ENCODE measurements around the gene CACNA2D3. TPM values are rescaled to one million over a fixed set of nuclear protein-coding genes. Genes with fewer than 3 reads are reported as not detected.

The CACNA2D3 gene
- total RNA-seq, 1 donor from 2014 or later = 0.17 TPM

DNA sequence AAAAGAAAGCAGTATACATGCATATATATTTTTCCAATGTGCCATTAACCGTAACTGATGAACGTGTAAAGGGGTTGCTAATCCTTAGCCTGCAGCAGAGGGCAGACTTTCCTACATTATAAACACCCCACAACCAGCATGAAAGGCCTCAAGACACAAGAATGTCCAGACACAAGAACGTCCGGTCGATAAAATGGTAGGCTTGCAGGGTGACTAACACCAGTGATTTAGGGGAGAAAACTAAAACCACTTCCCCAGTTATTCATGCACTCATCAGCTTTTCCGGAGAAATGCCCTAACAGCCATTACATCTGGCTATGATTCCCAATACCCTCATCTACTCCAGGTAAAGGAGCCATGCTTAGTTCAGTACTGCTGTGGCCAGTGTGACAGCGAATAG is 748.1 kb downstream of the CACNA2D3 start:
- H3K4me3 ChIP-seq (ENCODE audit: low read depth, low read length) = no peak overlapping the region
- TF ChIP-seq, protein P1, sequence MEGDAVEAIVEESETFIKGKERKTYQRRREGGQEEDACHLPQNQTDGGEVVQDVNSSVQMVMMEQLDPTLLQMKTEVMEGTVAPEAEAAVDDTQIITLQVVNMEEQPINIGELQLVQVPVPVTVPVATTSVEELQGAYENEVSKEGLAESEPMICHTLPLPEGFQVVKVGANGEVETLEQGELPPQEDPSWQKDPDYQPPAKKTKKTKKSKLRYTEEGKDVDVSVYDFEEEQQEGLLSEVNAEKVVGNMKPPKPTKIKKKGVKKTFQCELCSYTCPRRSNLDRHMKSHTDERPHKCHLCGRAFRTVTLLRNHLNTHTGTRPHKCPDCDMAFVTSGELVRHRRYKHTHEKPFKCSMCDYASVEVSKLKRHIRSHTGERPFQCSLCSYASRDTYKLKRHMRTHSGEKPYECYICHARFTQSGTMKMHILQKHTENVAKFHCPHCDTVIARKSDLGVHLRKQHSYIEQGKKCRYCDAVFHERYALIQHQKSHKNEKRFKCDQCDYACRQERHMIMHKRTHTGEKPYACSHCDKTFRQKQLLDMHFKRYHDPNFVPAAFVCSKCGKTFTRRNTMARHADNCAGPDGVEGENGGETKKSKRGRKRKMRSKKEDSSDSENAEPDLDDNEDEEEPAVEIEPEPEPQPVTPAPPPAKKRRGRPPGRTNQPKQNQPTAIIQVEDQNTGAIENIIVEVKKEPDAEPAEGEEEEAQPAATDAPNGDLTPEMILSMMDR (IDR thresholded peaks at IDR 0.05; ENCODE audit: insufficient read depth, low read length, poor library complexity, severe bottlenecking) = peak; percentile 63
- H3K27me3 ChIP-seq (ENCODE audit: control insufficient read depth, insufficient read depth, low read length) = no peaks in the 10 kb centered on the region
- no peaks in the 10 kb centered on the region for H3K36me3 ChIP-seq (ENCODE audit: control insufficient read depth, insufficient read depth, low read length)
- peak; percentile 79 for DNase-seq (ENCODE audit: low read depth)

DNA sequence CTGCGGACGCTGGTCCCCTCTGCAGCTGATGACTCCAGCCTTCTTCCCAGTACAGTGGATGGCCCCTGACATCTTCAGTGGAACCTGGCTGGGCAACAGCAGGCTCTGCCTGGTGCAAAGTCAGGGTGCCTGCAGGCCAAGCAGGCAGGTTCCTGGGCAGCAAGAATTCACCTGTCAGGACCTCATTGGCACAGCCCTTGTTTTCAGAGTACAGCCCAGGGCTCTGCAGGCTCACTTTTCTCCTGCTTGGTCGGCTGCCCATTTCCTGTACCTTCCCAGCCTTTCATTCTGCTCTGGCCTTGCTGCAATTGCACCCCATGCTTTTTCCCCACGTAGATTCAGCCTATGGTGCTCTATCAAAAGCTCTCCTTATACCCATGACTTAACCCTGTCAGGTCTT is 749.5 kb downstream of the CACNA2D3 start:
- Histone ChIP-seq H3K36me3 (ENCODE audit: control insufficient read depth, insufficient read depth, low read length) (no peaks in the 10 kb centered on the region), H3K4me3 (ENCODE audit: low read depth, low read length) (no peak overlapping the region), H3K27me3 (ENCODE audit: control insufficient read depth, insufficient read depth, low read length) (no peaks in the 10 kb centered on the region)
- TF ChIP-seq, protein P1 (IDR thresholded peaks at IDR 0.05; ENCODE audit: insufficient read depth, low read length, poor library complexity, severe bottlenecking) = no peak
- DNase-seq (ENCODE audit: low read depth) = no peak

GRCh38 chr3:54873059-54874010 is 751.0 kb downstream of the CACNA2D3 start:
- DNase-seq (ENCODE audit: low read depth) = no peak
- Histone ChIP-seq H3K36me3 (ENCODE audit: control insufficient read depth, insufficient read depth, low read length) (no peaks in the 10 kb centered on the region), H3K27me3 (ENCODE audit: control insufficient read depth, insufficient read depth, low read length) (no peaks in the 10 kb centered on the region), H3K4me3 (ENCODE audit: low read depth, low read length) (no peak overlapping the region)
- TF ChIP-seq, protein P1 (IDR thresholded peaks at IDR 0.05; ENCODE audit: insufficient read depth, low read length, poor library complexity, severe bottlenecking) = no peak

- H3K36me3 ChIP-seq (ENCODE audit: control insufficient read depth, insufficient read depth, low read length) = no peaks in the 10 kb centered on the region
- H3K4me3 ChIP-seq (ENCODE audit: low read depth, low read length) = no peak overlapping the region
- TF ChIP-seq, protein P1 (IDR thresholded peaks at IDR 0.05; ENCODE audit: insufficient read depth, low read length, poor library complexity, severe bottlenecking) = no peak
- DNase-seq (ENCODE audit: low read depth) = no peak
- H3K27me3 ChIP-seq (ENCODE audit: control insufficient read depth, insufficient read depth, low read length) = no peaks in the 10 kb centered on the region
Observed at GRCh38 chr3:54874816-54875556, 752.6 kb downstream of the CACNA2D3 start.

DNA sequence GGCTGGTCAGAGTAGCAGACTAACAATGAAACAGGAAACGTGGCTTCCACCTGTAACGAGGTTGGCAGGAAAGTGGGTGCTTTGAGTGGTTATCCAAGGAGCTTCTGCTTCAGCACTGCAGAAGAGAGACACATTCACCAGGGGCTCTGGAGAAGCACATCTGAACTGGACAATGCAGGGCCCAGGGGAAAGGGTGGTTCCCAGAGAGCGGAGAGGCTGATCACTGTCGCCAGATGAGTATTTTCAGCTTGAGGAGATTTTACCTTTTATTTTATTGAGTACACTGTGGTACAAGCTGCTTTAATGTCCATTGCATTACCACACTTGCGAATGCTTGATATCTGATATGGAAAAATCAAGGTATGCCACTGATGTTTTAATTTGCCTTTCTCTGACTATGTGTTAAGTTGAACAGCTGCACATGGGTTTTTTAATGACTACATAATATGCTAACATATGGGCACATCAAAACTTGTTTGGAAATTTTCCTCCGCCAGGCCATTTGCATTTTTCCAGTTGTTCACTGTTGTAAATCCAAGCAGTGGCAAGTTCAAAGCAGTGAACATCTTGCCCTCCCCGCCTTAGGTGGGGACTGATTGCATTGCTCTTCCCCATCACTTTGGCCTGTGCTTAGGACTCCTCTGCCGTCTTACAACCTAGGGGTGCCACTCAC is 753.4 kb downstream of the CACNA2D3 start:
- Histone ChIP-seq H3K27me3 (ENCODE audit: control insufficient read depth, insufficient read depth, low read length) (no peaks in the 10 kb centered on the region), H3K36me3 (ENCODE audit: control insufficient read depth, insufficient read depth, low read length) (no peaks in the 10 kb centered on the region), H3K4me3 (ENCODE audit: low read depth, low read length) (no peak overlapping the region)
- DNase-seq (ENCODE audit: low read depth) = no peak
- TF ChIP-seq, protein P1 (IDR thresholded peaks at IDR 0.05; ENCODE audit: insufficient read depth, low read length, poor library complexity, severe bottlenecking) = no peak
